ENCODE data around the gene POLD2. TPM values are rescaled to one million over a fixed set of nuclear protein-coding genes. Genes with fewer than 3 reads are reported as not detected.

POLD2 gene
- total RNA-seq, 1 experiment from 2014 or later = 149 TPM

DNA sequence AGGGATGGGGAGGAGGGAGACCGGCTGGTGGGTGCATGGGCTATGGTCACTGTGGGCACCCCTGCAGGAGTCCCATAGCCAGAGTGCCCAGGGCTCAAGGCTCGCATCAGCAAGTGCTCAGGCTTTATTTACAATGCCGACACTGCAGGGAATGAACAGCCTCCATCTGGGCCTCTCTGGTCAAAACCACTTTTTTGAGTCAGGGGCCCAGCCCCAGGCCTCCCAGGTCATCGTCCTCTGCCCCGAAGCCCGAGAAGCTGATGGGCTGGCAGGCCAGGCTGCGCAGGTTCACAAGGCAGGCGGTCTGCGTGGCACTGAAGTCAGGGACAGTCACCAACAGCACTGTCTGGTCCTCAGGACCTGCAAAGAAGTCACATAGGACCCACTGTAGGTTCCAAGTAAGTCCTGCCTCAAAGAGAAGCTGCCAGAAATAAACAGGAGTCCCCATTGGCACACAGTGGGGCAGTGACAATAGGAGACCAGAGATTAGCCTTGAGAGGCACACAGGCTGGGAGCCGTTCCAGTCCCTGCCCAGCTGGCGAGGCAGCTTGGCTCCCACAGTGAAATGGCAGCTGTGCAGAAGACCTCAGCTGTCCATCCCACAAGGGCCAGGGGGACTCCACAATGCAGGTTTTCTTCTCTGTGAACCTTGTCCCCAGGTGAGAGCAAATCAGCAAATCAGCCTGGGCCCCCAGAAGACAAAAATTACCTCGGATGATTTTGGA lies 8.6 kb downstream of the POLD2 start:
- no peak for DNase-seq (ENCODE audit: low spot score)

DNA sequence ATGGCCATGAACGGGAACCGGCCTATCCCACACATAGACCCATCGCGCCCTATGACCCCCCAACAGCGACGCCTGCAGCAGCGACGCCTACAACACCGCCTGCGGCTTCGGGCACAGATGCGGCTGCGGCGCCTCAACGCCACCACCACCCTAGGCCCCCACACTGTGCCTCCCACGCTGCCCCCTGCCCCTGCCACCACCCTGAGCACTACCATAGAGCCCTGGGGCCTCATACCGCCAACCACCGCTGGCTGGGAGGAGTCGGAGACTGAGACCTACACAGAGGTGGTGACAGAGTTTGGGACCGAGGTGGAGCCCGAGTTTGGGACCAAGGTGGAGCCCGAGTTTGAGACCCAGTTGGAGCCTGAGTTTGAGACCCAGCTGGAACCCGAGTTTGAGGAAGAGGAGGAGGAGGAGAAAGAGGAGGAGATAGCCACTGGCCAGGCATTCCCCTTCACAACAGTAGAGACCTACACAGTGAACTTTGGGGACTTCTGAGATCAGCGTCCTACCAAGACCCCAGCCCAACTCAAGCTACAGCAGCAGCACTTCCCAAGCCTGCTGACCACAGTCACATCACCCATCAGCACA lies 9.5 kb downstream of the POLD2 start:
- no peak for DNase-seq (ENCODE audit: low spot score)

GRCh38 chr7:44112997-44113763 lies 10.2 kb downstream of the POLD2 start:
- no peak for DNase-seq (ENCODE audit: low spot score)

DNA sequence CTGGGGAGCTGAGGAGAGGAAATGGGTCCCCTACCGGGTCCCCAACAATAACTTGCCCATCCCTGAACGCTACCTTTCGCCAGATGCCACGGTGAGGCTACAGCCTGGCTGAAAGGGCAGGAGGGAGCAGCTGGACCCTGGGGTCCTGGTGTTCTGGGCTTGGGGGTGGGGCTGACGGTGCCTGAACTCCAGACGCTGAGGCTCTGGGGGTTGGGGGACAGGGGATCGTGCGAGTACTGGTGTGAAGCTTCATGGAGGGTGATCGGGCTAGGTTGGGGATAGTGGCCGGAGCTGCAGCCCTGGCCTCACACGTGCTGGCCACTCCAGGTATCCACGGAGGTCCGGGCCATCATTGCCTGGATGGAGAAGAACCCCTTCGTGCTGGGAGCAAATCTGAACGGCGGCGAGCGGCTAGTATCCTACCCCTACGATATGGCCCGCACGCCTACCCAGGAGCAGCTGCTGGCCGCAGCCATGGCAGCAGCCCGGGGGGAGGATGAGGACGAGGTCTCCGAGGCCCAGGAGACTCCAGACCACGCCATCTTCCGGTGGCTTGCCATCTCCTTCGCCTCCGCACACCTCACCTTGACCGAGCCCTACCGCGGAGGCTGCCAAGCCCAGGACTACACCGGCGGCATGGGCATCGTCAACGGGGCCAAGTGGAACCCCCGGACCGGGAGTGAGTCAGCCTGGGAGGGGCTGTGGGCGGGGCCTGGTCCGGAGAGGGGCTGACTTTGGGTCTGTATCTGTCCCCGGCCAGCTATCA lies 10.9 kb downstream of the POLD2 start:
- DNase-seq (ENCODE audit: low spot score) = no peak

GRCh38 chr7:44111761-44112160 lies 11.6 kb downstream of the POLD2 start:
- DNase-seq (ENCODE audit: low spot score) = no peak

GRCh38 chr7:44110719-44111635 lies 12.4 kb downstream of the POLD2 start:
- no peak for DNase-seq (ENCODE audit: low spot score)

GRCh38 chr7:44109991-44110390 lies 13.4 kb downstream of the POLD2 start:
- no peak for DNase-seq (ENCODE audit: low spot score)

- no peak for DNase-seq (ENCODE audit: low spot score)
Observed at GRCh38 chr7:44108768-44109750, 14.3 kb downstream of the POLD2 start.

GRCh38 chr7:44107961-44108767 lies 15.2 kb downstream of the POLD2 start:
- no peak for DNase-seq (ENCODE audit: low spot score)

- DNase-seq (ENCODE audit: low spot score) = no peak
Observed at GRCh38 chr7:44107116-44107960, 16.0 kb downstream of the POLD2 start.

DNA sequence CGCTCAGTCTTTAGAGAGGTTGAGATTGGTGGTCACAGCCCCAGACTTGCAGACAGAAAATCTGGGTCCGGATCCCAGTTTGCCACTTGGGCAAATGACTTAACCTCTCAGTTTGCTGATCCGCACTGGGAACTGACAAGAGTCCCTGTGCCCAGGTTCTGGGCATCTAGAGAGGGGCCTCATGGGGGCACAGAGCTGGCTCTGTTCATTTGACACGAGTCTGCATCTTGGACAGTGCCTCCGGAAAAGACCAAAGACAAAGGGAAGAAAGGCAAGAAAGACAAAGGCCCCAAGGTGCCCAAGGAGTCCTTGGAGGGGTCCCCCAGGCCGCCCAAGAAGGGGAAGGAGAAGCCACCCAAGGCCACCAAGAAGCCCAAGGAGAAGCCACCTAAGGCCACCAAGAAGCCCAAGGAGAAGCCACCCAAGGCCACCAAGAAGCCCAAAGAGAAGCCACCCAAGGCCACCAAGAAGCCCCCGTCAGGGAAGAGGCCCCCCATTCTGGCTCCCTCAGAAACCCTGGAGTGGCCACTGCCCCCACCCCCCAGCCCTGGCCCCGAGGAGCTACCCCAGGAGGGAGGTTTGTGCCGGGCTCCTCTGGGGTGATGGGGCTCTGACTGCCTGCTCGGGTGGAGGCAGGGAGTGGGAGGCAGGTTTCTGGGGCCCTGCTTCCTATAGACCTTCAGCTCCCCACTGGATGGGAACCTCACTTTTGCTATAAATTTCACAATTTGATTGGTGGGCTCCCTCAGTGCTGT lies 16.9 kb downstream of the POLD2 start:
- no peak for DNase-seq (ENCODE audit: low spot score)

DNA sequence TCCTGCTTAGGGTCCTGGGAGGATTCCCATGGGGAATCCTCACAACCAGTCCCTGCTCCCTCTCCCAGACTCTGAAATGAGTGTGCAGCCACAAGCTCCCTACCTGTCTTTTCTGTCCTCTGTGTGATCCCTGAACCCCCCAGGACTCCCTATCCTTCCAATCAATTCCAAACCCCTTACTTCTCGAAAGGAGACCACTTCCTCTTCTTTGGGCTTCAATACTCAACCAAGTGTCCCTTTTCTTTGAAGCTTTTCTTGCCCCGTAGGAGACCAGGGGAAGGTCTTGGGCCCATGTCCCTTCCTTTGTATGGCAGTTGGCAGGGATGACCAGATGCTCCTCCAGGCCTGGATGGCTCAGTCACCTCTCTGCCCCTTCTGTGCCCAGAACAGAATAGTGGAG lies 17.5 kb downstream of the POLD2 start:
- no peak for DNase-seq (ENCODE audit: low spot score)

- DNase-seq (ENCODE audit: low spot score) = peak; percentile 85
Observed at GRCh38 chr7:44104860-44105771, 18.2 kb downstream of the POLD2 start.

DNA sequence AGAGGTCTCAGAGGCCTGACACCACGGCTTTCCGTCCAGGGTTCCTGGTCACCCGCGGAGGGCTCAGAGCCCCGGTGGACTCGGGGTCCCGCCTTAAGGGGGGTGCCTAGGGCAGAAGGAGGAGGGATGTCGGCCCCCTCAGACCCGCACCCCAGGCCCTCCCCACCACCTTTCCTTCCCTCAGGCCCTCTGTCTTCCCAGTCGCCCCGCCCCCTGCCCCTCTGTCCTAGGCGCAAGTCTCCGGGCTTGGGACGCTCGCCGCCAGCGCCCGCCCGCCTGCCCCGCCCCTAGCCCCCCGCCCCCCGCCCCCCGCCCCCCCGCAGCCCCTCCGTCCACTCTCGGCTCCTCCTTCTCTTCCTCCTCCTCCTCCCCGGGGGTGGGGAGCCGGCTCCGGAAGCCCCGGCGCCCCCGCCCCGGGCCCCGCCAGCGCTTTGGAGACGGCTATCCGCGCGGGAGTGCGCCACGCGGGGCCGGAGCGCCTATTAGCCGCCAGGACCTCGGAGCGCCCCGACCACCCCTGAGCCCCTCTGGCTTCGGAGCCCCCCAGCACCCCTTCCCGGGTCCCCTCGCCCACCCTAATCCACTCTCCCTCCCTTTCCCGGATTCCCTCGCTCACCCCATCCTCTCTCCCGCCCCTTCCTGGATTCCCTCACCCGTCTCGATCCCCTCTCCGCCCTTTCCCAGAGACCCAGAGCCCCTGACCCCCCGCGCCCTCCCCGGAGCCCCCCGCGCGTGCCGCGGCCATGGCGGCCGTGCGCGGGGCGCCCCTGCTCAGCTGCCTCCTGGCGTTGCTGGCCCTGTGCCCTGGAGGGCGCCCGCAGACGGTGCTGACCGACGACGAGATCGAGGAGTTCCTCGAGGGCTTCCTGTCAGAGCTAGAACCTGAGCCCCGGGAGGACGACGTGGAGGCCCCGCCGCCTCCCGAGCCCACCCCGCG lies 19.2 kb downstream of the POLD2 start, which contains the start of gene AEBP1:
AEBP1 (plus strand) TSS at position 423 of the 937 bp plus-strand sequence; CDS start at position 744, 321 bp downstream.
- no peak for DNase-seq (ENCODE audit: low spot score)

DNA sequence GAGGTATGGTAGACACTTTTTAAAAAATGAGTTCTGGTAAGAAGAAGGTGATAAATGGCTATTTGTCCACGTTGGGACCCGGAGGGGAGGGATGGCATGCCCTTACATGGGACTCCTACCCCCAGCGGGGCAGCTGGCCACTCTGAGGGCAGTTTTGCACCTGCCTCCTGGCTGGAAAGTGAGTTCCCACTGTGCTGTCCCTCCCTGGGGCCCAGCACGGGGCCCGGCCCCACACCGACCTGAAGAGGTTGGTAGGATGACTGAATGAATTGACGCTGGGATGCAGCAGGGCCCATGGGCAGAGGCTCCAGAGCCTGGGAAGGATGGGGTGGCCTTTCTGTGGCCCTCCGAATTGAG lies 19.8 kb downstream of the POLD2 start:
- DNase-seq (ENCODE audit: low spot score) = no peak
